ENCODE measurements around the gene ANHX. TPM values are rescaled to one million over a fixed set of nuclear protein-coding genes. Genes with fewer than 3 reads are reported as not detected.

The ANHX gene
- total RNA-seq, 1 donor from 2014 or later = not detected

DNA sequence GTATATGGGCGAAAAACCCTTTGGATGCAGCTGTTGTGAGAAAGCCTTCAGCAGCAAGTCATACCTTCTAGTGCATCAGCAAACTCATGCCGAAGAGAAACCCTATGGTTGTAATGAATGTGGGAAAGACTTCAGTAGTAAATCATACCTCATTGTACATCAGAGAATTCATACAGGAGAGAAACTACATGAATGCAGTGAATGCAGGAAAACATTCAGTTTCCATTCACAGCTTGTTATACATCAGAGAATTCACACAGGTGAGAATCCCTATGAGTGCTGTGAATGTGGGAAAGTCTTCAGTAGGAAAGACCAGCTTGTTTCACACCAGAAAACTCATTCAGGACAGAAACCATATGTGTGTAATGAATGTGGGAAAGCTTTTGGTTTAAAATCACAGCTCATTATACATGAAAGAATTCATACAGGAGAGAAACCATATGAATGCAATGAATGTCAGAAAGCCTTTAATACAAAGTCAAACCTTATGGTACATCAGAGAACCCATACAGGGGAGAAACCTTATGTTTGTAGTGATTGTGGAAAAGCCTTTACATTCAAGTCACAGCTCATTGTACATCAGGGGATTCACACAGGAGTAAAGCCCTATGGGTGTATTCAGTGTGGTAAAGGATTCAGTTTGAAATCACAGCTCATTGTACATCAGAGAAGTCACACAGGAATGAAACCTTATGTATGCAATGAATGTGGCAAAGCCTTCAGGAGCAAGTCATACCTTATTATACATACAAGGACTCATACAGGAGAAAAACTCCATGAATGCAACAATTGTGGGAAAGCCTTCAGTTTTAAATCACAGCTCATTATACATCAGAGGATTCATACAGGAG lies 33.0 kb downstream of the ANHX start:
- no peak for TF ChIP-seq CTCF (IDR thresholded peaks at IDR 0.05)
- Histone ChIP-seq H3K9me3 (peaks cover 76 to 83% of the 10 kb centered on the region in 2 donors), H3K27ac (no peak overlapping the region), H3K4me3 (peak overlapping the region in 1 of 2 donors; percentile 1), H3K27me3 (no peaks in the 10 kb centered on the region), H3K4me1 (no peaks in the 10 kb centered on the region), H3K36me3 (peaks cover 29 to 47% of the 10 kb centered on the region in 2 donors)
- intact Hi-C loops (cut with DNase I) = no loop called here
- DNase-seq (ENCODE audit: low spot score in 2 of 2) = no peak

- Histone ChIP-seq H3K4me3 (peak overlapping the region in 1 of 2 donors; percentile 1), H3K36me3 (peaks cover 29 to 48% of the 10 kb centered on the region in 2 donors), H3K27ac (no peak overlapping the region), H3K4me1 (no peaks in the 10 kb centered on the region), H3K9me3 (peaks cover 69 to 76% of the 10 kb centered on the region in 2 donors), H3K27me3 (no peaks in the 10 kb centered on the region)
- no peak for TF ChIP-seq CTCF (IDR thresholded peaks at IDR 0.05)
- no peak for DNase-seq (ENCODE audit: low spot score in 2 of 2)
- intact Hi-C loops (cut with DNase I) = no loop called here
Measured at GRCh38 chr12:133201888-133202287, 33.8 kb downstream of the ANHX start.

DNA sequence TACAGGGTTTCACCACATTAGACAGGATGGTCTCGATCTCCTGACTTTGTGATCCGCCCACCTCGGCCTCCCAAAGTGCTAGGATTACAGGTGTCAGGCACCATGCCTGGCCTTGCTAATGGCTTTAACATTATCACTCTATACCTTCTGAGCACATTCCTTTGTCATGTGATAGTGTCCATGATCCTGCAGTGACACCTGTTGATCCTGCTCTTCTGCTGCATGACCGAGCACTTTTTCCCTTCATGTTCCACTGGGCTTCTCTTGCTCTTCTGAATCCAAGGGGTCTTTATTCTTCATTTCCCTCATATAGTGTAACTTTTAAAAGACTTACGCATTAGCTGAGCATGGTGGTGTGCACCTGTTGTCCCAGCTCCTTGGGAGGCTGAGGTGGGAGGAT lies 42.8 kb downstream of the ANHX start:
- no peak for TF ChIP-seq CTCF (IDR thresholded peaks at IDR 0.05)
- Histone ChIP-seq H3K27ac (no peak overlapping the region), H3K4me3 (no peak overlapping the region), H3K9me3 (peaks cover 87 to 92% of the 10 kb centered on the region in 2 donors), H3K4me1 (no peaks in the 10 kb centered on the region), H3K27me3 (no peaks in the 10 kb centered on the region), H3K36me3 (peaks cover 89 to 91% of the 10 kb centered on the region in 2 donors)
- intact Hi-C loops (cut with DNase I) = no loop called here
- DNase-seq (ENCODE audit: low spot score in 2 of 2) = no peak

DNA sequence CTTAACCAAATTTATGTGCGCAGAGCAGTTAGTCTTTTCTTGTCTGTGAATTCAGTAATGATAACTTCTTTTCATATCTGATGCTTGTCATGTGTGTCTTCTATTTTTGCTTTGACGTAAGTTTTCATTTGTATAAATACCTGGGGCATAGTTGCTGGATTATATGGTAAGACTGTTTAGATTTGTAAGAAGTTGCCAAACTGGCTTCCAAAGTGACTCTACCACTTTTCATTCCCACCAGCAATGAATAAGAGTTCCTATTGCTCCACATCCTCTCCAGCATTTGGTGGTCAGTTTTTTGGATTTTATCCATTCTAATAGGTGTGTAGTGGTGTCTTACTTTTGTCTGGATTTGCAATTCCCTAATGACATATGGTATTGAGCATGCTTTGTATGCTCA lies 45.5 kb downstream of the ANHX start:
- Histone ChIP-seq H3K9me3 (peaks cover 94 to 100% of the 10 kb centered on the region in 2 donors), H3K4me3 (peak overlapping the region in 1 of 2 donors; percentile 5)

DNA sequence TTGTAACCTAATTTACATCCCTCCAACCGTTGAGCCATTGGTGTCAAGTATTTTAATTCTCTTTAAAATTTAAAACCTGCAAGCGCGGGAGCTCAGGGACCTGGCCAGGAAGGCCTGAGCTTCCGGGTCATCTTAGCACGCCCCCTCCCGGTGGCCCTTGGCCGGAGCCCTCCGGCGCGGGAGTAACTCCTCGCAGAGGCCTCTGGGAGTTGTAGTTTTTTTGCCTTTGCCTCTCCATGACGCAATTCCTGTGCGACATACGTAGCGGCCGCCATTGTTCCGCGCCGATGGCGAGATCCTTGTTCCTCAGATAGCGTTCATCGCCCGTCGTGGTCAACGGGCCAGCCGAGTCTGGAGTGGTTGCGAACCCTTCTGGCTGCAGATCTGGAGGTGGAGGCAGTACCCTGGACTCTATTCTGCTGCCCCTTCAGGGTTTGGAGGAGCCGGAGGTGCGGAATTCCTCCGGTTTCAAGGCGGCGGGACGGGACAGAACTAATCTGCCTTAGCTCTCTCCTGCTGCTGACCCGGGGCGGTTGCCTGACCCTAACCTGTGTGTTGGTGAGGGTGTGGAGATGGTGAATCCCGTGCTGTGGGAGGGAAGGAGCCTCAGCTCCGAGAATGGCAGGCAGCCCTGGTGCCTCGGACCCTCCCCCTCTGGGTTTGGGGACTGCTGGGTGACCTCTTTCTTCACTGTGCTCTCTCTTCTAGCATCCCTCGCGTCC lies 54.3 kb downstream of the ANHX start, which contains the start of gene ZNF268:
TSS of gene ZNF268 (plus strand) at position 258 of the 722 bp plus-strand sequence. CDS start 503 bp downstream, outside the sequence.
- H3K27me3 ChIP-seq = no peaks in the 10 kb centered on the region
- peak; percentile 49 to 76 (median 61) for TF ChIP-seq CTCF (IDR thresholded peaks at IDR 0.05)
- H3K4me3 ChIP-seq = peak within 1 kb of the TSS; percentile 86
- intact Hi-C loops (cut with DNase I) = loop anchor here (1.0 kb wide), 3 partner anchors 51 to 196 kb away; partner anchors contain the start of genes ZNF10, ZNF140 and ZNF891
- H3K36me3 ChIP-seq = peaks cover 33 to 35% of the 10 kb centered on the region in 2 donors
- H3K27ac ChIP-seq = peak within 1 kb of the TSS; percentile 46 to 72
- peak; percentile 19 to 93 for DNase-seq (ENCODE audit: low spot score in 2 of 2)
- H3K9me3 ChIP-seq = peaks cover 30 to 81% of the 10 kb centered on the region in 2 donors
- no peaks in the 10 kb centered on the region for H3K4me1 ChIP-seq

More for the DNA sequence above, 45.5 kb downstream of the ANHX start:
- intact Hi-C loops (cut with DNase I) = no loop called here
- no peak for TF ChIP-seq CTCF (IDR thresholded peaks at IDR 0.05)
- H3K27me3 ChIP-seq = no peaks in the 10 kb centered on the region
- no peak overlapping the region for H3K27ac ChIP-seq
- H3K4me1 ChIP-seq = no peaks in the 10 kb centered on the region
- peaks cover 99 to 100% of the 10 kb centered on the region in 2 donors for H3K36me3 ChIP-seq
- no peak for DNase-seq (ENCODE audit: low spot score in 2 of 2)

Data from ascending aorta (tissue), 2 donors.